Testis (tissue), 2 donors: ENCODE results near the gene ST6GALNAC5.

ENCODE experiments used
- POLR2A ChIP-seq: fragments of 450-650 bp; IDR thresholded peaks from one replicate; pipeline ENCODE4 v1.6.1; 2017; ENCODE audit warnings: antibody characterized with exemption, mild to moderate bottlenecking, moderate library complexity
- TF ChIP-seq, protein P1 (sequence below), 3 experiments: fragments of 450-650 bp in 2 of 3; fragments of 200-600 bp in 1 of 3; sonication (generic) in 1 of 3; IDR thresholded peaks; one replicate each; pipeline ENCODE4 v1.5.1; 2016 to 2019; ENCODE audit warnings: antibody characterized with exemption in 3 of 3, mild to moderate bottlenecking in 2 of 3, moderate library complexity in 1 of 3

DNA sequence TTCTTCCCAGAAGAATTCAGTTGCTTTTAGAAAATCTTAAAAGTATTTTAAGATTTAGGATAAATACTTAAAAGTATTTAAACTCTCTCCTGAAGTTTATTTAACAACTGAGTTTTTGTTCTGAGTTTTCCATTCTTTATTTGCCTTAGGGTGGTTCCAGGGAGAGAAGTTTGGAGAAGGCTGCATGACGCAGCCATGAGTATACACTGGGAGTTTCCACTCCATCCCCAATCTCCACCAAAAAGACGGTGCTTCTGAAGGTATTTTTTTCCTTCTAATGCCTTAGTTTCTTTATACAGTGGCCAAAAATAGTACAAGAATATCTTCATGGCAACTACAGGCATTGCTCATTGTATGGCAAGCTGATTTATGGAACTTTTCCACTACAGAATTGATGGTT is 122.7 kb downstream of the ST6GALNAC5 start:
- TF ChIP-seq, protein P1, sequence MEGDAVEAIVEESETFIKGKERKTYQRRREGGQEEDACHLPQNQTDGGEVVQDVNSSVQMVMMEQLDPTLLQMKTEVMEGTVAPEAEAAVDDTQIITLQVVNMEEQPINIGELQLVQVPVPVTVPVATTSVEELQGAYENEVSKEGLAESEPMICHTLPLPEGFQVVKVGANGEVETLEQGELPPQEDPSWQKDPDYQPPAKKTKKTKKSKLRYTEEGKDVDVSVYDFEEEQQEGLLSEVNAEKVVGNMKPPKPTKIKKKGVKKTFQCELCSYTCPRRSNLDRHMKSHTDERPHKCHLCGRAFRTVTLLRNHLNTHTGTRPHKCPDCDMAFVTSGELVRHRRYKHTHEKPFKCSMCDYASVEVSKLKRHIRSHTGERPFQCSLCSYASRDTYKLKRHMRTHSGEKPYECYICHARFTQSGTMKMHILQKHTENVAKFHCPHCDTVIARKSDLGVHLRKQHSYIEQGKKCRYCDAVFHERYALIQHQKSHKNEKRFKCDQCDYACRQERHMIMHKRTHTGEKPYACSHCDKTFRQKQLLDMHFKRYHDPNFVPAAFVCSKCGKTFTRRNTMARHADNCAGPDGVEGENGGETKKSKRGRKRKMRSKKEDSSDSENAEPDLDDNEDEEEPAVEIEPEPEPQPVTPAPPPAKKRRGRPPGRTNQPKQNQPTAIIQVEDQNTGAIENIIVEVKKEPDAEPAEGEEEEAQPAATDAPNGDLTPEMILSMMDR (IDR thresholded peaks at IDR 0.05): no peak
- TF ChIP-seq POLR2A: no peak
